22Rv1 (cell line): ENCODE measurements around the gene ATP2B2.

Experiments
- CTCF ChIP-seq: fragments of 450-650 bp; IDR thresholded peaks from 2 replicates; pipeline ENCODE4 v1.5.1; 2017; ENCODE audit warnings: mild to moderate bottlenecking
- ZFX ChIP-seq: fragments of 450-650 bp; IDR thresholded peaks from 2 replicates; pipeline ENCODE4 v1.6.1; 2017; ENCODE audit warnings: antibody characterized with exemption, borderline replicate concordance

- TF ChIP-seq CTCF = no peak
- TF ChIP-seq ZFX = no peak
Measured at GRCh38 chr3:10447527-10448260, 57.7 kb downstream of the ATP2B2 start.
